Measurements from ENCODE around the gene FAM89A. TPM values are rescaled to one million over a fixed set of nuclear protein-coding genes. Genes with fewer than 3 reads are reported as not detected.

FAM89A gene
- total RNA-seq, 1 experiment from 2014 or later: 23.6 TPM

DNA sequence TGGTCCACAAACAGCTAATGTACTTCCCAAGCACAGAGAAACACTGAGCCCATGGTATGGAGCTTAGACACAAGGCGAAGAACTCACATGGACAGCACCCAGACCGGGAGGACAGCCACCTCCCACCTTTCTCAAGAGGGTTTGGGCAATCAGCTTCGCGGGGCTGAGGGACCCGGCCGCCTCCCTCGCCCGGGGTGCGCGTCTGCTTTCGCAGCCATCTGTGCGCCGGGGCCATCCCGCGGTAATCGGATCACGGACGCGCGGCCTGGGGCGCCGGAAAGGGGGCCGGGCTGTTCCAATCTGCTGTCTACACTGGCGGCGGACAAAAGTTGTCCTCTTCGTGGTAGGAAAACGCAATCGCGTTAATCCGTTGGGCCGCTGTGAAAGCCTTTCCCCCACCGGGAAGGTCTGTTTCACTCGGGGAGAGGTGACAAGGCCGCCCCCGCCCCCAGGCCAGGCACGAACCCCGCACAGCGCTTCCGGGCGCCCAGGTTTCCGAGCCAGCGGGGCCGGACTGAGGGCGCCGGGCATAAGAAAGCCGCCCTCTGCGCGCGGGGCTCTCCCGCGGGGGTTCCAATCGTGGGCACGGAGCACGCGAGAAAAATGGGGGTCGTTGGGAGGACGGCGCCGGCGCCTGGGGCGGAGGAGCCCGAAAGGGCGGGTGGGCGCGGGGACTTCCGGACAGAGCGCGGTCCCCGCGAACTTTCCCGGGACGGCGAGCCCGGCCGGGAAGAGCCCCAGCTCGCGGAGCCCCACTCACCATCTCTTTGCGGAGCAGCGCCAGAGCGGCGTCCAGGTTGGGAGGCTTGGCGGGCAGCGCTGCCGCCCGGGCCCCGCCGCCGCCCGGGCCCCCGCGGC, 664 bp downstream of the FAM89A start:
- no peak for DNase-seq (ENCODE audit: low read depth, low spot score)
- peak overlapping the region; percentile 72 for H3K9ac ChIP-seq (ENCODE audit: low read length)

More for the DNA sequence above, 664 bp downstream of the FAM89A start:
- Histone ChIP-seq H3K4me3 (replicated peaks in 1 of 2; ENCODE audit: low read depth in 1 of 2, low read length in 2 of 2) (peak overlapping the region; percentile 78 to 83), H3K27me3 (ENCODE audit: insufficient read depth, low read length) (no peaks in the 10 kb centered on the region), H3K9me2 (ENCODE audit: insufficient read depth) (no peaks in the 10 kb centered on the region), H3K36me3 (ENCODE audit: control insufficient read depth in 1 of 2, insufficient read depth in 2 of 2, low read length in 2 of 2) (no peaks in the 10 kb centered on the region), H3K9me3 (ENCODE audit: control insufficient read depth in 1 of 2, insufficient read depth in 1 of 2, low read depth in 1 of 2, low read length in 2 of 2) (0 out of 4 replicates have a peak, but pooled peaks cover 0 to 1% of the 10 kb centered on the region in 2 experiments), H2AFZ (ENCODE audit: low read depth, low read length, poor library complexity, severe bottlenecking) (no peak overlapping the region), H3K79me2 (ENCODE audit: insufficient read depth, low read length) (peaks cover 39% of the 10 kb centered on the region), H3K4me2 (ENCODE audit: low read length) (peak overlapping the region; percentile 85), H4K20me1 (ENCODE audit: insufficient read depth) (no peaks in the 10 kb centered on the region), H3K4me1 (ENCODE audit: control insufficient read depth in 1 of 2, insufficient read depth in 2 of 2, low read length in 2 of 2) (peaks cover 4 to 12% of the 10 kb centered on the region in 2 experiments; a peak in 3 of 4 replicates), H3K27ac (ENCODE audit: low read depth, low read length) (peak overlapping the region; percentile 77)
- no TSS peak for BruUV-seq (replicated peaks)
- intact Hi-C loops (cut with micrococcal nuclease): no loop called here
- CTCF ChIA-PET: no interaction called here
- POLR2A ChIA-PET: no interaction called here
- ATAC-seq: peak; percentile 63
- TF ChIP-seq SP1 (IDR thresholded peaks at IDR 0.05; ENCODE audit: low read depth): no peak
- no peak for TF ChIP-seq CBX3 (IDR thresholded peaks at IDR 0.05; ENCODE audit: low read depth)
- TF ChIP-seq, protein P1, sequence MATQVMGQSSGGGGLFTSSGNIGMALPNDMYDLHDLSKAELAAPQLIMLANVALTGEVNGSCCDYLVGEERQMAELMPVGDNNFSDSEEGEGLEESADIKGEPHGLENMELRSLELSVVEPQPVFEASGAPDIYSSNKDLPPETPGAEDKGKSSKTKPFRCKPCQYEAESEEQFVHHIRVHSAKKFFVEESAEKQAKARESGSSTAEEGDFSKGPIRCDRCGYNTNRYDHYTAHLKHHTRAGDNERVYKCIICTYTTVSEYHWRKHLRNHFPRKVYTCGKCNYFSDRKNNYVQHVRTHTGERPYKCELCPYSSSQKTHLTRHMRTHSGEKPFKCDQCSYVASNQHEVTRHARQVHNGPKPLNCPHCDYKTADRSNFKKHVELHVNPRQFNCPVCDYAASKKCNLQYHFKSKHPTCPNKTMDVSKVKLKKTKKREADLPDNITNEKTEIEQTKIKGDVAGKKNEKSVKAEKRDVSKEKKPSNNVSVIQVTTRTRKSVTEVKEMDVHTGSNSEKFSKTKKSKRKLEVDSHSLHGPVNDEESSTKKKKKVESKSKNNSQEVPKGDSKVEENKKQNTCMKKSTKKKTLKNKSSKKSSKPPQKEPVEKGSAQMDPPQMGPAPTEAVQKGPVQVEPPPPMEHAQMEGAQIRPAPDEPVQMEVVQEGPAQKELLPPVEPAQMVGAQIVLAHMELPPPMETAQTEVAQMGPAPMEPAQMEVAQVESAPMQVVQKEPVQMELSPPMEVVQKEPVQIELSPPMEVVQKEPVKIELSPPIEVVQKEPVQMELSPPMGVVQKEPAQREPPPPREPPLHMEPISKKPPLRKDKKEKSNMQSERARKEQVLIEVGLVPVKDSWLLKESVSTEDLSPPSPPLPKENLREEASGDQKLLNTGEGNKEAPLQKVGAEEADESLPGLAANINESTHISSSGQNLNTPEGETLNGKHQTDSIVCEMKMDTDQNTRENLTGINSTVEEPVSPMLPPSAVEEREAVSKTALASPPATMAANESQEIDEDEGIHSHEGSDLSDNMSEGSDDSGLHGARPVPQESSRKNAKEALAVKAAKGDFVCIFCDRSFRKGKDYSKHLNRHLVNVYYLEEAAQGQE (IDR thresholded peaks at IDR 0.05; ENCODE audit: low read depth): no peak
- no peak for TF ChIP-seq YY1 (IDR thresholded peaks at IDR 0.05; ENCODE audit: extremely low read depth, insufficient replicate concordance, low read depth, low read length)
- peak; percentile 55; the same call in 1 of the 2 replicates for TF ChIP-seq MAX (IDR thresholded peaks at IDR 0.05)
- no peak for TF ChIP-seq EZH2 (IDR thresholded peaks at IDR 0.05)
- TF ChIP-seq ELF1 (IDR thresholded peaks at IDR 0.05; ENCODE audit: borderline replicate concordance, low read depth): no peak
- TF ChIP-seq JUND (IDR thresholded peaks at IDR 0.05): no peak
- no peak for TF ChIP-seq SIN3A (IDR thresholded peaks at IDR 0.05; ENCODE audit: low read depth)
- TF ChIP-seq, protein P2, sequence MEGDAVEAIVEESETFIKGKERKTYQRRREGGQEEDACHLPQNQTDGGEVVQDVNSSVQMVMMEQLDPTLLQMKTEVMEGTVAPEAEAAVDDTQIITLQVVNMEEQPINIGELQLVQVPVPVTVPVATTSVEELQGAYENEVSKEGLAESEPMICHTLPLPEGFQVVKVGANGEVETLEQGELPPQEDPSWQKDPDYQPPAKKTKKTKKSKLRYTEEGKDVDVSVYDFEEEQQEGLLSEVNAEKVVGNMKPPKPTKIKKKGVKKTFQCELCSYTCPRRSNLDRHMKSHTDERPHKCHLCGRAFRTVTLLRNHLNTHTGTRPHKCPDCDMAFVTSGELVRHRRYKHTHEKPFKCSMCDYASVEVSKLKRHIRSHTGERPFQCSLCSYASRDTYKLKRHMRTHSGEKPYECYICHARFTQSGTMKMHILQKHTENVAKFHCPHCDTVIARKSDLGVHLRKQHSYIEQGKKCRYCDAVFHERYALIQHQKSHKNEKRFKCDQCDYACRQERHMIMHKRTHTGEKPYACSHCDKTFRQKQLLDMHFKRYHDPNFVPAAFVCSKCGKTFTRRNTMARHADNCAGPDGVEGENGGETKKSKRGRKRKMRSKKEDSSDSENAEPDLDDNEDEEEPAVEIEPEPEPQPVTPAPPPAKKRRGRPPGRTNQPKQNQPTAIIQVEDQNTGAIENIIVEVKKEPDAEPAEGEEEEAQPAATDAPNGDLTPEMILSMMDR (IDR thresholded peaks at IDR 0.05 in 2 of 3, conservative IDR thresholded peaks at IDR 0.05 in 1 of 3; ENCODE audit: borderline replicate concordance in 1 of 3, insufficient read depth in 1 of 3, low read depth in 2 of 3, low read length in 2 of 3): no peak
- TF ChIP-seq POLR2AphosphoS5 (IDR thresholded peaks at IDR 0.05; ENCODE audit: low read depth, low read length): no peak
- TF ChIP-seq EGR1 (IDR thresholded peaks at IDR 0.05; ENCODE audit: low read depth): peak; percentile 55
- no peak for TF ChIP-seq ZNF274 (IDR thresholded peaks at IDR 0.05; ENCODE audit: low read depth, low read length)
- RAD21 ChIA-PET (ENCODE audit: low non-redundant PET in 1 of 2, low total read pairs in 2 of 2, uncharacterized antibody in 2 of 2, unreplicated experiment in 2 of 2): no interaction called here

All from HCT116 (cell line).